NCI-H345 treated with DMSO at 0.1 percent for 48 hours (cell line): ENCODE data around the gene TMEFF2.

Experiments used
- DNase-seq: peaks from one replicate; lab custom pipeline; 2025; ENCODE audit not compliant: unreplicated experiment; lab: John Stamatoyannopoulos, UW

Gene TMEFF2

DNA sequence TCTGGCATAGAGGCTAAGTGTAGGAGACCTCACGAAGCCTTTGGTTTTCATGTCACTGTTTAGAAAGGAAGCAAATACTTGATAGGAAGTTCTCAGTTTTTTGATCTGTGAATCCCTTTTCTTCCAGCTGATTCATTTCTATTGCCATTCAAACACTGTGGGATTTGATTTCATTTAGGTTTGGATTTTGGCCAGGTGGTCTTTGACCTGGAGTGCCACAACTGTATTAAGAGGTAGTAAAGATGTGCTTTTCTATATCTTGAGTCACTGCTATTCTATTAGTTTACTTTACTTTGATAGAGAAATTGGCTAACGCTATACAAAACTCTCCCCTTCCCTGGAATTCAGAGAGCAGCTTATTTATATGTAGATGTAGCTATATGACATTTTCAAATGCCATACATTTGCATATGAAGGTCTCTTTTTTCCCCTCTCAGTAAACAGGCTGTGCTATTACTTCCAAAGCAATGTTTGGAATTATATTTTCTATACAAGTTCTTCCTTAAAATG, 215.5 kb downstream of the TMEFF2 start:
- no peak for DNase-seq

DNA sequence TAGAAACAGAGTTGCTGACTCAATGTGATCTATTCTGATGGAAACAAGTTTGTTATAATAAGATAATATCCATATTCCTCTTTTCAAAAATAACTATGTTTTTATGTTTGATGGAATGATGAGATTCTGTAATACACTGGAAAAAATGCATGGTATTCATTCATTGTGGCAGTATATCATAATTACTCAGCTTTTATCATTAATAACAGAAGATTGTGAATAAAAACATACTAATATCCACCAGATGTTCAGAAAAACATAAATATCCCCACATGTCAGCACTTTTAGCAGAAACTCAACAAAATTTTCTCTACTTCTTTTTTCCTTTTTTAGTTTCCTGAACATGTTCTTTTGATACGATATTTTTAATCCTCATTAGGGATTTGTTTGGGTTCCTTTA, 217.0 kb downstream of the TMEFF2 start:
- no peak for DNase-seq

DNA sequence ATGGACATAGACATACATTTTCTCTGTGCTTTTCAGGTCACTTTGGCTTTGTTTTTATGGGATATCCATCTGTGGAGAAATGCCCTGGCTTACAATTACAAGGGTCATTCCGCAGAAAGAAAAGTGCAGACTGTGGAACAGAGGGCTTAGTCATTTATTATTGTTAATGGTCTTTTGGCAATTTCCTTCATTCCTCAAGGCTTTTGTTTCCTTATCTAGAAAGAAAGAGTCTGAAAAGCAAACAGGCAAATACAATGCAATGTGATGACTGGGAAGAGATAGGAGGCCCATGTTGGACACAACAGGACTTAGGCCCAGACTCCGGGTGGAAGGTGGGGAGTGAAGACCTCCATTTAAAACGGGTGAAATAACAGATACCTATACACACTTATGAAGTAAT, 218.3 kb downstream of the TMEFF2 start:
- no peak for DNase-seq

DNA sequence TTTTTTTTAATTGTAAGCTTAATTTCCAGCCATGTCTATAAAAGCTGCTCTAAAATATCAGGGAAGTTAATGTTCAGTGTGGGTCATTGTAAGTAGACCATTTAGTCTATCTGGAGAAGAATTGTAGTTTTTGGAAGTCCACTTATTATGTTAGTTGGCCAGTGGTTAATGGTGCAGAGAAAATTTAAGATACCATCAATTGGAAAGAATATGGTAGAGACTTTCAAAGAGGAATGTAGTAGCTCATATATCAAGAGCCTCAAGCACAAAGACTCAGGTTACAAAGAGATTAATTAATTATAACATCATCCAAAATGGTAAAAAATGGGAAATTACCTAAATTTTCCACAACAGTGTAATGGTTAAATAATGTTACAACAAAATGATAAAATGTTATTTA, 220.1 kb downstream of the TMEFF2 start:
- no peak for DNase-seq

DNA sequence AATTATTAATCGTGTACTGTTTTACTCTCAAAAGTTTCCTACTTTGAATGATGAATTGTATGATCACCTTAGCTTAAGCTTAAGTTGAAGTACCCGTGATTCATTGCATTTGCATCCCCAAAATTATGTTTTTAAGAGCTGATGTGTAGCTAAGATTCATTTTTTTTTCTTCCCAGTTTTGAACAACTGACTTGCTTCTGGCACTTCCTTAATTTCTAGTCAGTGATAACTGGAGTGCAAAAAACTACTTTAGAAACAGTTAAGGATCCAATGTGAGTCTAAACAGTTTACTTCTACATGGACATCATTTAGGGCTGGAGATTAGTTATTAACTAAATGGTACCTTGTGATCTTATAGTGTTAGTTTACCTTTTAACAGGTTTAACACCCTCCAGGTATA, 223.9 kb downstream of the TMEFF2 start:
- no peak for DNase-seq

DNA sequence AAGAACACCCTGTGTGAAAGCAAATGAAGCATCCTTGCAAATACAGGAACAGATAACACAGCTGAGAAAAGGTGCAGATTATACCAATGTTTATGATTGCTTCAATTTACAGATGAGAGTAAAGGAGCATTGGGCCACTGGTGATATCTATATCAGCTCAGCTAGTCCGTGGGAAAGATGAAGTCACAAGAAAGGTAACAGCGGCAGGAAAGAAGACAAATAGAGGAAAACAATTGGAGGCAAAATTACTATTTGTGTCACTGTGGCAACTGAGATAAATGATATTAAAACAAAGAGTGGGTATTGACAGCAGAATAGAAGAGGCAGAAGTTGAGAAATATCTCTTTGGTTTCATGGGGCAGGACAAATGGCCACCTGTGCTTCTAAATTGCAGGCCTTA, 226.6 kb downstream of the TMEFF2 start:
- no peak for DNase-seq

DNA sequence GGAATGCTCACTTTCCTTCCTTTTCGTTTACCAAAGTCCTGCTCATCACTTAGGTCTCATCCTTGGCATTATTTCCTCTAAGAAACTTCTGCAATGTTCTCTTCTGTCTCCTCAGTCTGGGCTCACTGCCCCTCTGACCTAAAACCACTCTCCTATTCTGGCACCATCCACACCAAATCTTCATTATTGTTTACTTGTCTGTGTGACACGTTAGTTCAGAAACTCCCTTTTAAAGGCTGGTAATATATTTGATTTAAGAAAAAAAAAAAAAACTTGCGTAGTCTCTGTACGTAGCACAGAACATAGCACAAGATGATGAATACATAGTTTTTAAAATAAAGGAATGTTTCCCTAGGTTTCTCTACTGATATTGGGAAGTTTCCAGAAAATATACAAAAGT, 229.0 kb downstream of the TMEFF2 start:
- DNase-seq, result no peak

DNA sequence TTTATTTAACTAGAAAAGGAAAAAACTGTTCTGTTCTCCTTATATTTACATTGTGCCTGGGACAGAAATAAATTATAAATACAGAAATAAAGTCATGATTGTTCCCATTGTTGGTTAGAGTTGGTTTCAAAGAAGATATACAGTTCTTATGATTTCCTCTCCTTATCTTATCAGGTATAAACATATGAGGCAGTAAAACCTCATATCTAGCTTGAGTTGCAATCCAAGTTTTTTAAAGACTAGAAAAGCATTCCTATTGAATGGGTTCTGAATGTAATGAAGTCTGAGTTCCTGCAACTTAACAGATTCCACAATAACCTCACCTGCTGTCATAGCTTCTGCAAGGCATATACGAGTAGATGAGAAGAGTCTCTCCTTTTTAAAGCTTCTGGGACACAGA, 233.2 kb downstream of the TMEFF2 start:
- no peak for DNase-seq

DNA sequence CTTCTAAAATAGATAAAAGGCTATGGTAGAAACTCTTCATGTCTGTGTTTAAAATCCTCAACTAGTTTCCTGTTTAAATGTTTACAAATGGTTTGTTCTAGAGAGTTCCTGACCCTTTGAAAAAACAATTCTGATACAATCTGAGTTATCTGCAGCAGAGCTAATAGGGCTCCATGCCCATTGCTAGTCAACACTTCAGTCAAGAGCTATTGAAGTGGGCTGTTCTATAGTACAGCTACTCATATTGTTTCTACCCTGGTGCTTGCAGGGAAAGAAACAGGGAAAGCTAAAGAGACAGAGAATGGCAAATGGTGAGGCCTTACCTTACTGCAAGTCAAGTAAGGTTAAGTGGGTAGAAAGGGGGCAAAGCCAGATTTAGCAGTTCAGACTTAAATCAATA, 235.5 kb downstream of the TMEFF2 start:
- peak; percentile 78 for DNase-seq

DNA sequence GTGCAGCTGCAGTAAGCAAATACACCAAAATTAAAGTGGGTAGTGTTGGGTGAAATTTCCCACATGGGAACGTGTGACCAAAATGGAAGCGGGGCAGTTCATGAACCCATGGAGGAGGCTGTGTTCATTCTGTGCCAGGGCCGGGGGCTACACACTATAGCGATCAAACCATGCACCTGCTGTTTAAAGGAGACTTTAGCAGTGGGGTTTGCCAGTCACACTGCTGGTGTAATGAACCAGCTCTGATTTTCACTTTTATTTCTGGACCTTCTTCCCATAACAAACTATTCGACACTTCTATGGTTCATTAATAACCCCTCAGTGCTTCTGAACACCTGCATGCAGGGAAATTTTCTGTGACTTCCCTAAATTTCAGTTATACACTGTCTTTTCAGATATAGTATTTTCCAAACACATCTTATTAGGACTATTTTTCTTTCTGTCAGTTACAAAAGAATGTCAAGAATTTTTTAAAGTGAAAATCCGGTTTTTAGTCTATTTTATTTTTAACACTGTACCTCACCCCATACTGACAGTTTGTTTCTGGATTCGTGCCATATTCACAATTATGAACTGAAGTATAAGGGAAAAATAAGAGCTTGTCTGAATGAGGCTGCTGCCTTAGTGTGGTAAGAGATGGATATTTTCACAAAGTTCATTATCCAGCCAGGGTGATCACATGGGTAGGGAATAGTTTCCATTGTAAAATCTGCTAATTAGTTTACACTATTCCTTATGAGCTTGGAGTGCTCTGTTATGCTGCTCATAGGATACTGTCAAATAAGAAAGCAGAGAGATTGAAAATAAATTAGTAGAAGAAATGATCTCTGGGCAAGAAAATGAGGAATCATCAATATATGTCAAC, 236.5 kb downstream of the TMEFF2 start:
- no peak for DNase-seq

DNA sequence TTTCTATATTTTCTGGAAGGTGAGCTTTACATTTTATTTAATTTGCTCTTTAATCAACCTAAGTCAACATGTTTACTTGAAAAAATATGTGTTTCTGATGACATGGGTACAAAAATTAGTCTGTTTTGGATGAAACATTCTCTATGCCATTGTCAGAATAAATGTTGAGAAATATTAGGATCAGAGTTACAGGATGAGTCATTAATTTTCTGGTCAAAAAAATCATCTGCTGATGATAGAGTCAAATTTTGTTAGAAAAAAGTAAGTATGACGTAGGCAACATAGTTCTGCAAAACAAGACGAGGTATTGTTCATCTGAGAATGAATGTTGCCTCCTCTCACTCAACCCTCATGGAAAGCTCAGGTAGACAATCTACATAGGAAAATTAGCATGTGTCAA, 240.3 kb downstream of the TMEFF2 start:
- DNase-seq, result no peak

DNA sequence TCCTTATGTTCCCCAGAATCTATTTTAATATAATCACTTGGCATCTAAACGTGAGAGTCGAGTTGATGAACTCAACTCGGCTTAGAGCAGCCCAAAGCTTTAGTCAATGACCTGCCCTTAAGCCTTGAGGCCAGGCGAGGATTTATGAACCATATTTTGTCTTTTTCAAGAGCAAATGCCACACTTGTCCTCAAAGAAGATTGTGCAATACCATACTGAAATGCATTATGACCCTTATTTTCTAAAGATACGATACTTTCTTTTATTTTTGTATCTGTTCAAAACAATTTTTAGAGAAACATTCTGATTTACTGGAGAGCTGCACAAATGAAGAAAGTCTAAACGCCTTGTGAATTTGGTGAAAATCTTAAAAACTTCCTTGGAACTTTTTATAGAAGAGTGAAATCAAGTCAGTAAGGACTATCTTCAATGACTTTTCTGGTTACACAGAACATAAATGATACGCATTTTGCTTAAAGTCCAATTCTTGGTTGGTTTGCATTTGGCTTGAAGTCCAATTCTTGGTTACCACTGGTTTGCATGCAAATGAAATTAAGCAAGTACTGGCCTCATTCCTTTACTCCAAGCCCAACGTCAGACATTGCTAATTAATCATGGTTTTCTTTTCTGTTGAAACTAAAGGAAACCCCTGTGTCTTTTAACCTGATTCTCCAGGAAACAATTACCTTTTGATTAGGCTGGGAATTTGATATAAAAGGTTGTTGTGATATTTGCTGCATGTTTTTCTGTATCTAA, 242.0 kb downstream of the TMEFF2 start:
- no peak for DNase-seq

DNA sequence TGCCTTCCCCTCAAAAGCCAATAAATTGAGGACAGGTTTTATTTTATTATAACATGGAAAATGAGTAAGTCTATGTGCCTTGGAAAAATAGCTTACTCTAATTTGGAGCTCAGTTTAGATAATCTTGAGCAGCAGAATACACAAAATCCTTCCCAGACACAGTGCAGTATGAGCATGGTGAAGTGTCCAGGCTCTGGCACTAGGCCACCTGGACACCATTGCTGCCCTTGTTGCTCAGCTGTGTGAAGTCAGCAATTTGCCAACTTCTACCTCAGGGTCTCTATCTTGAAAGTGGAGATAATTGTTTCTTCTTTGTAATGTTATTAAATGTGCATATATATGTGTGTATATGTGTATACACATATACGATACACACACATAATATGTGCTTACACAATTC, 242.9 kb downstream of the TMEFF2 start:
- no peak for DNase-seq

DNA sequence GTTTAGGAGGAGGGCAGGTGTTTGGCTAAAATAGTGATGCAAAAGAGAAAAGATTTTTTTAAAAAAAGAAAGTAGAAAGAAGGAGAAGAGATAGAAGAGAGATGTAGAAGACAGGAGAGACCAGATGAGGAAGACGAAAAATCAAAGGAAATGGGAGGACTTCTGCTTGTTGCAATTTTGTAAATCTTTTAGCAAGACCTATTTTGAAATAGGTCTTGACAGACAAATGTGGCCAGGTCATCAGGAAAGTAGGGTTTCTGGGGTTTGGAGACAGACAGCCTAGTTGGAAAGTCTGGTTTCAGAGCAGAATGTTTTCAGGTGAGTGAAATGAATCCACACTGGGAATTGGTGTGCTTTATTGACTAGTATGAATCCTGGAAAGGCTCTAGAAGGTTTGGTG, 243.4 kb downstream of the TMEFF2 start:
- DNase-seq, result no peak

DNA sequence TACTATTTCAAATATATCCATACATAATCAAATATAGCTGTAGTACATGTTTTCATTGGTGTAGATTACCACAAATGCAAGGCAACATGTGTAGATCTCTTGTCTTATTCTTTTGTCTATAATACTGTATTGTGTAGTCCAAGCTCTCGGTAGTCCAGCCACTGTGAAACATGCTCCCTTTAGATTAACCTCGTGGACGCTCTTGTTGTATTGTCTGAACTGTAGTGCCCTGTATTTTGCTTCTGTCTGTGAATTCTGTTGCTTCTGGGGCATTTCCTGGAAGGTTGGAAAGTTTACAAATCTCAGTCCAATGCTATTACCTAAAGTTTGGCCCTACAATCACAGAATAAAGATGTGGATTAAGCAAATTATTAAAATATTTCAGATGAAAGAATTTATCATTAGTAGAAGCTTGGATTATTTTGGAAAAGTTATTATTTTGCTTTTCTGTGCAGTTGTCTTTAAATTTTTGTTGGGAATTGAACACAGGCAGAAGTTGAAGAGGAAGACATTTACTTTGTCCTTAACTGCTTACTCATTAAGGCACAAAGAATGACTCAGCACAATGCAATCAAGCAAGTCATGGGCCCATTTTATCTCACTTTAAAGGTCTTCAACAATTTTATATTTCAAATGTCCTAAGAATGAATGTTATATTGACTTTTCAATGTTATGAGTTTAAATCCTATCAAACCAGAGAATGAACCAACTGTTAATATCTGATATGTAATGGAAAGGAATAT, 244.4 kb downstream of the TMEFF2 start:
- no peak for DNase-seq

DNA sequence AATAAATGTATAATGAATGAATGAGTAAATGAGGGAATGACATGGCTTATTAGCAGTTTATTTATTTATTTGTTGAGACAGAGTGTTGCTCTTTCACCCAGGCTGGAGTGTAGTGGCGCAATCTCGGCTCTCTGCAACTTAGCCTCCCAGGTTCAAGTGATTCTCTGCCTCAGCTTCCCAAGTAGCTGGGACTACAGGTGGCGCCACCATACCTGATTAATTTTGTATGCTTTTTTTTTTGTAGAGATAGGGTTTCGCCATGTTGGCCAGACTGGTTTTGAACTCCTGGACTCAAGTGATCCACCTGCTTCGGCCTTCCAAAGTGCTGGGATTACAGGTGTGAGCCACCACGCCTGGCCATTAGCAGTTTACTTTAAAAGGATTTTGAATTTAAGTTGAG, 247.5 kb downstream of the TMEFF2 start:
- DNase-seq, result no peak

DNA sequence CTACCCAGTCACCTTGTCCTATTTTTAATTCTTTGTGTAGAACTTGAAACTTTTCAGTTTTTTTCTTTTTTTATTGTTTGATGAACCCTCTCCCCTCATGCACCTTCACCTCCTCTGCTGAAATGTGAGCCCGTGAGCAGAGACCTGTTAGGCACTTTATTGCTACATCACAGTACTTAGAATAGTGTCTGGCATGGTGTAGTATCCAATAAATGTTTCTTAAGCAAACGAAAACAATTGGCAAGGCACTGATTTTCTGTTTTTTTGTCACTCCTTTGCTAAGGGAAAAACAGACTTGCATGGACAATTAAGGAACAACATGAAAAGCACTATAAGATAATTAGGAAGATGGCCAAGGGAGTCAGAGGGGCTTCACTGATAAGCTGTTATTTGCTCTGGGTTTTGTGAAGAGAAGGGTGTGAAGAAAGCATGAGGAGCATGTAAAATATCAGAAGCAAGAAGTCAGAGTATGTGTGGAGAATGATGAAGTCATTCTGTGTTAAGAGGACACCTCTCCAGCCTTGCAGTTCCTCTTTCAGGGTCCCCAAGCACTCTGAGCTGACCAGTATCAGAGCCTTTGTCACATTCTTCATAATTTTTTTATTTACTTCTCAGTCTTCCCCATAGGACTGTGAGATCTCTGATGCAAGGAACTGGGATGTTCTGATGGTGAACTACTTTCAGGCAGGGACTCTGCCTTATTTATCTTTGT, 248.1 kb downstream of the TMEFF2 start:
- no peak for DNase-seq

DNA sequence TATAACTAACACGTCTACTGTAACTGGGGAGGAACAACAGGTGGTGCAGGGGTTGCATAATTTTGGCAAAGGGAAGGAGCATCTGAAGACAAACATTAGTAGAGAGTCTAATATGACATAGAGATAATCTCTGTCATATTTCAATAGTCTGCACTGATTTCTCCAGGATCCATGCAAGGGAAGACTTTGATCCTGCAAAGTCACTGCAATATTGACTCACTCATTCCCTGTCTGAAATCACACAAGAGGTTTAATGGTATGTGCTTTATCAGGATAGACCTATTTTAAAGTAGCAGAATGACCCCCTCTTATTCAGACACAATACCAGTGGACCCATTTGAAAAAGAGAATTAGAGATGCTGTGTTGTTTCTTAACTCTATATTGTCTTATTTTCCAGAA, 249.1 kb downstream of the TMEFF2 start:
- DNase-seq, result no peak

DNA sequence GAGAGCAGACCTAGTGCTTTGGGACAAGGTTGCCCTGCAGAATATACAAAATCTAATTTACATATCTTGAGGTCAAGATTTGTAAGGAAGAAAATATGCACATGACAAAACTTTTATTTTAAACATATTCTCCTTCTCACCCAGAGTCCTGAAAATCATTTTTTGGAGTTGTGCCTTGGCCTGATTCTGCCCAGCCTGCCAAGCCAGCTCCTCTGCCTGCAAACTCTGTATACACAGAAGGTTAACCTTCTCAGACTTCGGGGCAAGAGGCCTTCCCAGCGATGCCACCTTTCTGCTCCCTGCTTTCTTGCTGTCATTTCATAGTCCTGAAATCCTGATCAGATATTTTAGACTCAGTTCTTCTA, 252.0 kb downstream of the TMEFF2 start:
- no peak for DNase-seq

DNA sequence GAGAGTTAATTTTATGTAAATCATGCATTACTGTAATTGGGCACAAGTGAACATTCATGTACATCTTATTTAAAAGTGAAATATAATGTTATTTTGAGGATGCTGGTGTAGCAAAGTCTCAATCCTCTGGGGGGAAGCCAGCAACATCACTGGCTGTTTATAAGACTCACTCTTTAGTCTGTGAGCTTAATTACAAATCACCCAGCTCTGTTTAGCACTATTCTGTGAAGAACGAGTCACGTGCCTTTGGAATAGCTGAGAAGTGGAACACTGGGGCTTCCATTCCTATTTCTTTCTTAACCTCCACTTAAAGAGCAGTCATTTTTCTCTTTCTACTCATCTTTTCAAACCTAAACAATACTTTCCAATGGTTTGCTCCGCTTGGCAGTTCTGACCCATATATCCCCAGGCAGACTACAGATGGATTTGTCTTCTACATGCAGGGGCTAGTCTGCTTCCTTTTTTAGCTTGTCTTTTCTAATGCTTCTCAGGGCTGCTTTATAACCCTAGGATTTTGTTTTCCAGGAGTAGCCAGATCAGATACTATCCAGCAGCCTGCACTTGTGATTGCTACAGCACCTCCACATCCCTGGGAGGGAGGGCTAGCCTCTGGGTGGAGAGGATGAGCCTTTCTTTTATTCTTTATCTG, 252.5 kb downstream of the TMEFF2 start:
- no peak for DNase-seq
